ENCODE measurements around the gene ZBP1.

ZBP1 gene

DNA sequence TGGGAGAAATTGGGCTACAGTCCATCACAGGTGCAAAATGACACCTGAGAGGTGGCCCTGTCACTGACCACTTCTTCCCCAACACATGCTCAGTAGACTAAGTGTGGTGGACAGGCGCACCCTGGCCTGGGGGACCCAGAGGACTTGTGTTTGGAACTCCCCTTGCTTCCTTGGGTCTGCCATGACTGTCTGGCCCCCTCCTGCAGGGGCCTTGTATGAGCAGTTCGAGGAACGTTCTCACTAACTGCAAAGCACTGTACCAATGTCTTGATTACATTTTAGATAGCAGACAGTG lies 63.3 kb downstream of the ZBP1 start:
- H2BK5ac ChIP-seq (ENCODE audit: low read length), result no peak overlapping the region
- H3K79me1 ChIP-seq (ENCODE audit: low read depth, low read length), result no peaks in the 10 kb centered on the region
- H3K14ac ChIP-seq (ENCODE audit: low read length), result no peak overlapping the region
- no CpG with 5 or more reads among the region's 3 CpGs for WGBS, 2 donors (ENCODE audit: extremely low coverage in 2 of 2, insufficient read length in 2 of 2, insufficient replicate concordance in 1 of 2)
- H3K4ac ChIP-seq (ENCODE audit: low read length), result no peak overlapping the region
- no peak overlapping the region for H2BK12ac ChIP-seq (ENCODE audit: low read length)
- no peaks in the 10 kb centered on the region for H3K36me3 ChIP-seq (replicated peaks in 1 of 2; ENCODE audit: control insufficient read depth in 2 of 2, insufficient read depth in 2 of 2, low read length in 2 of 2)
- peaks cover 0 to 49% (median 0%) of the 10 kb centered on the region in 3 experiments for H3K27me3 ChIP-seq (ENCODE audit: control insufficient read depth in 3 of 3, insufficient read depth in 3 of 3, low read depth in 1 of 3, low read length in 3 of 3)
- H2BK15ac ChIP-seq (ENCODE audit: low read length), result no peak overlapping the region
- H4K8ac ChIP-seq (ENCODE audit: low read depth, low read length), result no peak overlapping the region
- no peak overlapping the region for H4K91ac ChIP-seq (ENCODE audit: low read depth, low read length, poor library complexity)
- H3K9ac ChIP-seq (ENCODE audit: low read depth, low read length, poor library complexity), result no peak overlapping the region
- no peak overlapping the region for H2AFZ ChIP-seq (ENCODE audit: low read length)
- no peak overlapping the region for H3K23ac ChIP-seq (ENCODE audit: low read depth, low read length, poor library complexity)
- H2BK120ac ChIP-seq (ENCODE audit: low read depth, low read length), result no peak overlapping the region
- H3K4me1 ChIP-seq (ENCODE audit: control insufficient read depth in 2 of 2, insufficient read depth in 1 of 2, low read depth in 1 of 2, low read length in 2 of 2), result no peaks in the 10 kb centered on the region
- no peak overlapping the region for H3K4me3 ChIP-seq (ENCODE audit: low read length in 2 of 2)
- H3K27ac ChIP-seq (replicated peaks; ENCODE audit: low read length), result no peak overlapping the region
- DNase-seq (ENCODE audit: low spot score), result no peak
- no peak overlapping the region for H2AK5ac ChIP-seq (ENCODE audit: low read depth, low read length)
- no peaks in the 10 kb centered on the region for H3K9me3 ChIP-seq (replicated peaks in 1 of 2; ENCODE audit: control insufficient read depth in 2 of 2, insufficient read depth in 1 of 2, low read depth in 1 of 2, low read length in 2 of 2)
- no peak overlapping the region for H3K4me2 ChIP-seq (ENCODE audit: insufficient read depth, low read length, poor library complexity, severe bottlenecking)
- peak overlapping the region; percentile 21 for H3K18ac ChIP-seq (ENCODE audit: low read length)

- Histone ChIP-seq H4K91ac (ENCODE audit: low read depth, low read length, poor library complexity) (no peak overlapping the region), H3K23ac (ENCODE audit: low read depth, low read length, poor library complexity) (no peak overlapping the region), H2BK15ac (ENCODE audit: low read length) (no peak overlapping the region), H2BK5ac (ENCODE audit: low read length) (no peak overlapping the region), H3K9me3 (replicated peaks in 1 of 2; ENCODE audit: control insufficient read depth in 2 of 2, insufficient read depth in 1 of 2, low read depth in 1 of 2, low read length in 2 of 2) (no peaks in the 10 kb centered on the region), H3K9ac (ENCODE audit: low read depth, low read length, poor library complexity) (no peak overlapping the region), H2BK12ac (ENCODE audit: low read length) (no peak overlapping the region), H3K4me2 (ENCODE audit: insufficient read depth, low read length, poor library complexity, severe bottlenecking) (no peak overlapping the region), H3K27me3 (ENCODE audit: control insufficient read depth in 3 of 3, insufficient read depth in 3 of 3, low read depth in 1 of 3, low read length in 3 of 3) (peaks cover 0 to 43% (median 0%) of the 10 kb centered on the region in 3 experiments), H2BK120ac (ENCODE audit: low read depth, low read length) (no peak overlapping the region), H3K4me1 (ENCODE audit: control insufficient read depth in 2 of 2, insufficient read depth in 1 of 2, low read depth in 1 of 2, low read length in 2 of 2) (no peaks in the 10 kb centered on the region), H3K36me3 (replicated peaks in 1 of 2; ENCODE audit: control insufficient read depth in 2 of 2, insufficient read depth in 2 of 2, low read length in 2 of 2) (no peaks in the 10 kb centered on the region), H3K79me1 (ENCODE audit: low read depth, low read length) (no peaks in the 10 kb centered on the region), H3K14ac (ENCODE audit: low read length) (no peak overlapping the region), H3K4me3 (ENCODE audit: low read length in 2 of 2) (no peak overlapping the region), H2AK5ac (ENCODE audit: low read depth, low read length) (no peak overlapping the region), H3K27ac (replicated peaks; ENCODE audit: low read length) (no peak overlapping the region), H3K18ac (ENCODE audit: low read length) (no peak overlapping the region), H4K8ac (ENCODE audit: low read depth, low read length) (no peak overlapping the region), H3K4ac (ENCODE audit: low read length) (no peak overlapping the region), H2AFZ (ENCODE audit: low read length) (no peak overlapping the region)
- WGBS, 2 donors (ENCODE audit: extremely low coverage in 2 of 2, insufficient read length in 2 of 2, insufficient replicate concordance in 1 of 2), result no CpG with 5 or more reads among the region's 11 CpGs
- DNase-seq (ENCODE audit: low spot score), result no peak
These were observed 64.6 kb downstream of the ZBP1 start for GRCh38 chr20:57555457-57556184.

All from neuronal stem cell (in vitro differentiated cells).